OCI-LY7 (cell line): Measurements from ENCODE around the gene AOC3.

Experiments
- EZH2phosphoT487 ChIP-seq: fragments of 200-600 bp; sonication (generic); IDR thresholded peaks from 2 replicates; pipeline ENCODE4 v1.6.1; 2018; ENCODE audit warnings: low read depth, borderline replicate concordance, mild to moderate bottlenecking, mixed run types, antibody characterized with exemption, low read length, moderate library complexity, mixed read lengths
- TF ChIP-seq, protein P1 (sequence below): fragments of 200-600 bp; sonication (generic); conservative IDR thresholded peaks from 2 replicates; pipeline ENCODE4 v1.5.1; 2014; ENCODE audit warnings: mild to moderate bottlenecking, antibody characterized with exemption, low read length, moderate library complexity, mixed read lengths

DNA sequence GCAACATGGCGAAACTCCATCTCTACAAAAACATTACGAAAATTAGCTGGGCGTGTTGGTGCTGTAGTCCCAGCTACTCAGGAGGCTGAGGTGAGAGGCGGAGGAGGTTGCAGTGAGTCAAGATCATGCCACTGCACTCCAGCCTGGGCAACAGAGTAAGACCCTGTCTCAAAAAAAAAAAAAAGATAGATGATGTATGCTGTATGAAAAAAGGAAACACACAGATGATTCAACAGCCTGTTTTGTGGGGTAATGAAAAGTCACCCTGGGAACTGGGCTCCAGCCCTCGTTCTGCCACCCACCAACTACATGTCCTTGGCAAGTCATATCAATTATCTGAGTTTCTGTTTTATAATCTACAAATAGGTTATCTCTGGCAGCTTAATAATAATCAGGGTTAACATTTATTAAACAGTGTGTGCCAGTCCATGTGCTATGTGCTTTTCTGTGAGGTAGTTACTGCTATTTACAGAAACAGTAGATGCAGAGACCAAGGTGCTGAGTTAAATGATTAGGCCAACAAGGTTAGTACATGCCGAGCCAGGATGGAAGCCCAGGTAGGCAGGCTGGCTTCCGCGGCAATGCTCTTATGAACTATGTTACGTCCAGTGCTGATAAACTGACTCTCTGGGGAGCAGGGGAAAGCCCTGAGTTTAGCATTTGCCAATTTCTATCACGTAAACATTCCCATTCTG, 50.7 kb downstream of the AOC3 start:
- TF ChIP-seq, protein P1, sequence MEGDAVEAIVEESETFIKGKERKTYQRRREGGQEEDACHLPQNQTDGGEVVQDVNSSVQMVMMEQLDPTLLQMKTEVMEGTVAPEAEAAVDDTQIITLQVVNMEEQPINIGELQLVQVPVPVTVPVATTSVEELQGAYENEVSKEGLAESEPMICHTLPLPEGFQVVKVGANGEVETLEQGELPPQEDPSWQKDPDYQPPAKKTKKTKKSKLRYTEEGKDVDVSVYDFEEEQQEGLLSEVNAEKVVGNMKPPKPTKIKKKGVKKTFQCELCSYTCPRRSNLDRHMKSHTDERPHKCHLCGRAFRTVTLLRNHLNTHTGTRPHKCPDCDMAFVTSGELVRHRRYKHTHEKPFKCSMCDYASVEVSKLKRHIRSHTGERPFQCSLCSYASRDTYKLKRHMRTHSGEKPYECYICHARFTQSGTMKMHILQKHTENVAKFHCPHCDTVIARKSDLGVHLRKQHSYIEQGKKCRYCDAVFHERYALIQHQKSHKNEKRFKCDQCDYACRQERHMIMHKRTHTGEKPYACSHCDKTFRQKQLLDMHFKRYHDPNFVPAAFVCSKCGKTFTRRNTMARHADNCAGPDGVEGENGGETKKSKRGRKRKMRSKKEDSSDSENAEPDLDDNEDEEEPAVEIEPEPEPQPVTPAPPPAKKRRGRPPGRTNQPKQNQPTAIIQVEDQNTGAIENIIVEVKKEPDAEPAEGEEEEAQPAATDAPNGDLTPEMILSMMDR: no peak
- TF ChIP-seq EZH2phosphoT487: no peak
